Hypothalamus (tissue), 51 donors: Measurements from ENCODE around the gene PATL2.
"Not testable (repeated sequence)": the region's sequence is repeated elsewhere in the genome, so short reads cannot be mapped to it uniquely, and the experiment has no call there.

ENCODE experiments used
- DNase-seq, 51 donors: peaks; one replicate each; lab custom pipeline; 2025; lab: John Stamatoyannopoulos, UW

The PATL2 gene

DNA sequence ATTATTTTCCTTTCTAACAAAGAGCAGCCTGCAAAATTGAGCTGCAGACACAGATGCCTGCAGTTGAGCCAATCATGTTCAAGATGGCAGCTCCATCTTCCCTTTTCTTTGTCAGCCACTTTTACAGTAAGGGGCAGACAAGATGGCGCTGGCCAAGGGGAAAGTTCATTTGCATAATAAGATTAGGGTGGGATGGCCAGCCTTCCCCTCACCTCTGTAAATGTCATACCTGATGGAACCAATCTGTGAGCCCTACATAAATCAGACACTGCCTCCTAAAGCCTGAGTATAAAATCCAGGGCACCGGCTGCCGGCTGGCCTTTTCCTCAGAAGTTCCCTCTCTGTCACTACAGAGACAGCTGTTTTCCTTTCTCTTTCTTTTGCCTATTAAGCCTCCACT lies 15.8 kb downstream of the PATL2 start:
- DNase-seq: no peak

DNA sequence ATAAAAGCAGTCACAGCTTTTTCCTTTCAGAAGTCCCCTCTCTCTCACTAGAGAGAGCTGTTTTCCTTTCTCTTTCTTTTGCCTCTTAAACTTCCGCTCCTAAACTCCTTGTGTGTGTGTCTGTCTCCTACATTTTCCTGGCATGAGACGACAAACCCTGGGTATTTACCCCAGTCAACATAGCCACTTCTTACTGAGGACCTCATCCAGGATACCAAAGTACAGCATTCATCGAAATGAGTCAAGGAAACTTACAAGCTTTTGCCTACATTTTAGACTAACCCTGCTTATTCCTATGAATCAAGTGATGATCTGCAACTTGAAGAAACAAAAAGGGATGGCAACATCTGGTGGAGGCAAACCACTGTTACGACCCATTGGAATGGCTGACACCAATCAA lies 16.7 kb downstream of the PATL2 start:
- DNase-seq: no peak

DNA sequence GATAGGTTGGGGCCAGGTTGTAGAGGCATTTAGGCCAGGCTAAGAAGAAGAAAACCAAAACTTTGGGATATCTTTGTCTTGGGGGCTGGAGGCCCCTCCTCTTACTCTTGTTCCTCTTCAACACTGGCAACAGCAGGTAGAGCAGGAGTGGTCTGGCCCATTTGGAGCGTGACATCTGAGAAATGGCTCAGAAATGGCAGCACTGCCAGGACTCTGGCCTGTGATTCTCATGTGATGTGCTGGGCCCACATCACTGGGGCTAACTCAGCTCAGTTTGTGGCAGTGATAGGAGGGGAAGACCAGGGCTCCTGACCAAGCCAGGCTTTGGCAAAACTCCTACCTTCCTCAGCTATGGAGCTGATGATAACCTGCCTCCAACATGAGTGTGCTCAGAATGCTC lies 18.5 kb downstream of the PATL2 start:
- DNase-seq: no peak

DNA sequence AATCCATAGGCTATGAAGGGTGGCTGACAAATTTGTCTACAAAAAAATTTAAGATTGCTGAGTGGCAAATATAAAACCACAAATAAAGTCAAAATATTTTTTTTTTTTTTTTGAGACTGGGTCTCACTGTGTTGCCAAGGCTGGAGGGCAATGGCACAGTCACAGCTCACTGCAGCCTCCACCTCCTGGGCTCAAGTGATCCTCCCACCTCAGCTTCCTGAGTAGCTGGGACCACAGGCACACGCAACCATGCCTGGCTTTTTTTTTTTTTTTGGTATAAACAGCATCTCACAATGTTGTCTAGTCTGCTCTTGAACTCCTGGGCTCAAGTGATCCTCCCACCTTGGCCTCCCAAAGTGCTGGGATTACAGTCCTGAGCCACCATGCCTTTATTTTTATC lies 20.9 kb downstream of the PATL2 start:
- DNase-seq: not testable (repeated sequence)

DNA sequence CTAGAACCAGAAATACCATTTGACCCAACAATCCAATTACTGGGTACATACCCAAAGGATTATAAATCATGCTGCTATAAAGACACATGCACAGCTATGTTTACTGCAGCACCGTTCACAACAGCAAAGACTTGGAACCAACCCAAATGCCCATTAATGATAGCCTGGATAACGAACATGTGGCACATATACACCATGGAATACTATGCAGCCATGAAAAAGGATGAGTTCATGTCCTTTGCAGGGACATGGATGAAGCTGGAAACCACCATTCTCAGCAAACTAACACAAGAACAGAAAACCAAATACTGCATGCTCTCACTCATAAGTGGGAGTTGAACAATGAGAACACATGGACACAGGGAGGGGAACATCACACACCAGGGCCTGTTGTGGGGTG lies 21.8 kb downstream of the PATL2 start:
- DNase-seq: not testable (repeated sequence)

DNA sequence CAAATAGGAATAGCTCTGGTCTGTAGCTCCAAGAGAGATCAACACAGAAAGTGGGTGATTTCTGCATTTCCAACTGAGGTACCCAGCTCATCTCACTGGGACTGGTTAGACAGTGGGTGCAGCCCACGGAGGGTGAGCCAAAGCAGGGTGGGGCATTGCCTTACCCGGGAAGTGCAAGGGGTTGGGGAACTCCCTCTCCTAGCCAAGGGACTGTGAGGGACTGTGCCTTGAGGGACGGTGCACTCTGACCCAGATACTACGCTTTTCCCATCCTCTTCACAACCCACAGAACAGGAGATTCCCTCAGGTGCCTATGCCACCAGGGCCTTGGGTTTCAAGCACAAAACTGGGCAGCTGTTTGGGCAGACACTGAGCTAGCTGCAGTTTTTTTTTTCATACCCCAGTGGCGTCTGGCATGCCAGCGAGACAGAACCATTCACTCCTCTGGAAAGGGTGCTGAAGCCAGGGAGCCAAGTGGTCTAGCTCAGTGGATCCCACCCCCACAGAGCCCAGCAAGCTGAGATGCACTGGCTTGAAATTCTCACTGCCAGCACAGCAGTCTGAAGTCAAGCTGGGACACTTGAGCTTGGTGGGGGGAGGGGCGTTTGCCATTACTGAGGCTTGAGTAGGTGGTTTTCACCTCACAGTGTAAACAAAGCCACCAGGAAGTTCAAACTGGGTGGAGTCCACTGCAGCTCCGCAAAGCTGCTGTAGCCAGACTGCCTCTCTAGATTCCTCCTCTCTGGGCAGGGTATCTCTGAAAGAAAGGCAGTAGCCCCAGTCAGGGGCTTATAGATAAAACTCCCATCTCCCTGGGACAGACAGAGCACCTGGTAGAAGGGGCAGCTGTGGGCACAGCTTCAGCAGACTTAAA lies 28.1 kb downstream of the PATL2 start:
- not testable (repeated sequence) for DNase-seq

DNA sequence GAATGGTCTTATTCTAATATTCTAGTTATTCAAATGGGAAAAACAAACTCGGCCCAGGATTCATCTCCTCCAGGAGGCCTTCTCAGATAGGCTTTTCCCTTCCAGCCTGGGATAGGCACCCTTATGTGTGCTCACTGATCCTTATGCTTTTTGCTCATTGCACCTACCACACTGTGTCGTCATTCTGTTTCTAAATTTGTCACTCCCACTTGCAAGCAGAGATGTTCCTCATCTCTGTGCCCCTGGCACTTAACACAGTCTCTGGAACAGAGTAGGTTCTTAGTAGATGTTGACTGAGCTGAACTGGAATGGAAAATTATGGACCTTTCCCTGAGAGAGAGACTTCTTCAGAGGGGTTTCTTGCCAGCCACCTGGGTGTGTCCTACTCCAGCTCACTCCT lies 28.9 kb downstream of the PATL2 start:
- no peak for DNase-seq

DNA sequence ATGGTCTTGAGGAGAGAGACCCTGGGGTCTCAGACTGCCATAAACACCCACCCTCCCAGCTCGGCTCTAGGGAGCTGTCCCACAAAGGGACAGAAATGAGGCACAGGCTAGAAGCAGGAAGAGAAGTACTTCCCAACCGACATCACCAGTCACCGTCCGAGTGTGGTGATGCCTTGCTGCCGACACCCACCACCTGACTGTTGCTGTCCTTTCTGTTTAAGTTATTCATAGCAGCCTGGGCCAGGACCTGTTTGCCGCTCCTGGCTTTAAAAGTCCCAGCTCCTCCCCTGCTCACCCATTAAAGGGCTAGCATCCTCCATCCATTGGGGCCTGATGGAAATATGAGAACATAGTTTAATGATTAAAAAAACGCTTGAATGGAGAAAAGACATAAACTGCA lies 34.4 kb downstream of the PATL2 start:
- DNase-seq: no peak

DNA sequence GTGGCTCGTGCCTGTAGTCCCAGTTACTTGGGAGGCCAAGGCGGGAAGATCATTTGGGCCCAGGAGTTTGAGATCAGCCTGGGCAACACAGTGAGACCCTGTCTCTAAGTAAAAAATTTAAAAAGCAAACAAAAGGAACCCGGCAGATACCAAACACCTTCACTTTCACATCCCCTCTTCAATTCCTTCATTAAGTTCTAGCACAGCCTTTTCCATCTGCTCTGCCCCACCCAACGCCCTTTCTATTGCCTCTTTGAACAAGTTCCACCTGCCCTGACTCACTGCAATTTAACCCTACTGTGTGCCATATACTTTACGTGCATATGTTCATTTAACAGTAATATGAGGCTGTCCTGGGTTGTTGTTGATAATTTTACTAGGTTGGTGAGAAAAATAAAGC lies 35.2 kb downstream of the PATL2 start:
- no peak for DNase-seq

DNA sequence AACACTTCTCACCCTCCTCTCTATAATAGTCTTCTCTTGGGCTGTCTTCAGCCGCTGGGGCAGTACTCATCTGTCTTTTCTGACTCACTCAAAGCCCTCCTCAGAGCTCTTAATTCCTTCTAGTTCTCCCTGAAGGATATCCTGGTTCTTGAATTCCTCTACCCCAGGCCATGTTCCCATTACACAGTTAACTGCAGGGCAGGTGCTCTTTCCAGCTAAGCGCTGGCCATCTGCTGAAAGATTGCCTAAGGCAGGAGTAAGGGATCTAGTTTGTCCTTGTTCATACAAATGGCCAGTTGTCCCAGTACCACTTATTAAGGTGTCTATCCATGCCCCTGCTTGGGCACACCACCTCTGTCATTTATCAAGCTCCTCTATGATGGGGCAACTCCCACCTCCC lies 37.5 kb downstream of the PATL2 start:
- DNase-seq: no peak

DNA sequence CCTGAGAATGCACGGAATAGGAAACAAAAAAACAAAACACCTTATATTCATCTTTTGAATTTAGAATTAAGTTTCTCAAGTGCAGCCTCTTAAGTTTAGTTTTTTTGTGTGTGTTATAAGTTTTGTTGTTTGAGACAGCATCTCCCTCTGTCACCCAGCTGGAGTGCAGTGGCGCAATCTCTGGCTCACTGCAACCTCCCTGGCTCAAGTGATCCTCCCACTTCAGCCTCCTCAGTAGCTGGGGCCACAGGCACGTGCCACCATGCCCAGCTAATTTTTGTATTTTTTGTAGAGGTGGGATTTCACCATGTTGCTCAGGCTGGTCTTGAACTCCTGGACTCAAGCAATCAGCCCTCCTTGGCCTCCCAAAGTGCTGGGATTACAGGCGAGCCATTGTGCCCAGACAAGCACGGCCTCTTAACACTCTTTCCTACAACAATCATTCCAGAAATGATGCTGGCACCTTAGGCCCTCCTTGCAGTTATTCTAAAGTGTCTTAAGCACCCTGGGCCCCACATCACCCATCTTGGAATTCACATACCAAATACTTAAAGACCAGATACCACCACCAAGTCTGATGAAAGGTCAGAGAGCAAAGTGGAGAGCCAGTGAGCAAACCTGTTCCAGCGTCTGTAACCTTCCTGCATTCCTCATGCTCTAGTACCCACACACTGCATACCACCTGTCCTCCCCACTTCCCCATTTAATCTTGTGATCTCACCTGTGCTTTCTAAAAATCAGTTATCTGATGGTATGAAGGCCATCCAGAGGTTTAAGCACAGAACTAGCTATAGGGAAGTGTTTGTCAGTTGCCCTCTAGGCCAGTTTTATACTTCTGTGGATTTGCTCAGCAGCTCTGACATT lies 40.8 kb downstream of the PATL2 start:
- no peak for DNase-seq

DNA sequence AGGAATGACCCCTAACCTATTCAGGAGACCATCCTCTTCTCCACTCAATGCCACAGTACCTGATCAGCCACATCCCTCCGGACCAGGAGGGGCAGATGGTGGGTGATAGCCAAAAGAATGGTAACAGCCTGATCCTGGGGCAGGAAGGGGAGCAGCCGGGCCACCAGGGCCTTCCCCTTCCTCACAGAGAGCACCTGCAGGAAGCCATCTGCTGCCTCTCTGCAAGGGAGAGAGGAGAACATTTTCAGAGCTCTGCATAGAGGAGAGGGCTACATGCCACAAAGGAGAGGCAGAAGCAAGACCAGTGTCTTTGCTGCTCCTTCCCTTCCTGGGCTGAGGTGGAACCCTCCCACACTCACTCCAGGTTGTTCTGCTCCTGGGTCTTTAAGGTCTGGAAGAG lies 42.2 kb downstream of the PATL2 start:
- no peak for DNase-seq

DNA sequence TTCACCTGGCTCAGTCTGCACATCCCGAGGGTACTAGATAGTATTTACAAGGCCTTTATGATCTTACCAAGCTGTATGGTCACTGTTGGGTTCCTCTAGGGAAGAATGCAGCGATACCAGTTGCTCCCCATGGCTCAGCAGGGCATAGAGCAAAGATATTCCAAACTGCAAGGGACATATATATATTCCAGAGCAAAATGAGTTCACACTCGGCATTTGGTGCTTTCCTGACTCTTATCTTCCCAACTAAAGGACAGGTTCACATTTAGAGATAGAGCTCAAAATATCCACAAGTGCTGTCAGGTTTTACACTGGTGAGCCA lies 44.1 kb downstream of the PATL2 start:
- DNase-seq: peak in 1 of 51 donors; percentile 8

DNA sequence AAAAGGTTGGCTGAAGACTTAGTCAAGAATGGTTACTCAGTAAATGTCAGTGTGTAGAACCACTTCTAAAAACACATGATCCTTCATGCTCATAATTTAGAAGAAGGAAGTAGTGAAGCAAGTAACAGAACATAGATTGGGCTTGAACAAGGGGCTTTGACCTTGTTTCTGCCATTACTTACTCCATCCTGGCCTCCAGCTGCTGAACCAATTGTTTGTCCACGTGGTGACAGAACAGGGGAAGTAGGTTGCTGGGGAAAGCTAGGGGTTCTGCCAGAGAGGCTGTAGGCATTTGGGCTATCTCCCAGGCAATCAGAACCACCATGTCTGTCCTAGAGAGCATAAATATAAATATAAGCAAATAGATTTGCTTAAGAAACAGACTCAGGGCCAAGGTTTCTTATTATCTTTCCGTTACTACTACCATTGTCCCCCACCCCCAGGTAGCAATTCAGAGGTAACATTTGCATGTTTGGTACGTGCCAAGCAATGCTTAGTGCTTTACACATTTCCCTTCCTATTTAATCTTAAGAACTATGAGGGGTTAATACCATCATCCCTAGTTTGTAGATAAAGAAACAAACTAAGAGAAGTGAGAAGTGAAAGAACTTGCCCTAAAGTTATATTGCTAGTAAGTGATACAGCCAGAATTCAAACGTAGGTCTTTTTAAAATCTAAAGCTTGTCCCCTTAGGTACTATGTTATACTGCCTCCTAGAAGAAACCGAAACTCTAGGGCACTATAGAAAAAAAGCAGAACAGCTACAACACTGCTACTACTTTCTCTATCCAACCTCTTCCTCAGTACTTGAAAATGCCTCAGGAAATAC lies 44.7 kb downstream of the PATL2 start:
- no peak for DNase-seq

DNA sequence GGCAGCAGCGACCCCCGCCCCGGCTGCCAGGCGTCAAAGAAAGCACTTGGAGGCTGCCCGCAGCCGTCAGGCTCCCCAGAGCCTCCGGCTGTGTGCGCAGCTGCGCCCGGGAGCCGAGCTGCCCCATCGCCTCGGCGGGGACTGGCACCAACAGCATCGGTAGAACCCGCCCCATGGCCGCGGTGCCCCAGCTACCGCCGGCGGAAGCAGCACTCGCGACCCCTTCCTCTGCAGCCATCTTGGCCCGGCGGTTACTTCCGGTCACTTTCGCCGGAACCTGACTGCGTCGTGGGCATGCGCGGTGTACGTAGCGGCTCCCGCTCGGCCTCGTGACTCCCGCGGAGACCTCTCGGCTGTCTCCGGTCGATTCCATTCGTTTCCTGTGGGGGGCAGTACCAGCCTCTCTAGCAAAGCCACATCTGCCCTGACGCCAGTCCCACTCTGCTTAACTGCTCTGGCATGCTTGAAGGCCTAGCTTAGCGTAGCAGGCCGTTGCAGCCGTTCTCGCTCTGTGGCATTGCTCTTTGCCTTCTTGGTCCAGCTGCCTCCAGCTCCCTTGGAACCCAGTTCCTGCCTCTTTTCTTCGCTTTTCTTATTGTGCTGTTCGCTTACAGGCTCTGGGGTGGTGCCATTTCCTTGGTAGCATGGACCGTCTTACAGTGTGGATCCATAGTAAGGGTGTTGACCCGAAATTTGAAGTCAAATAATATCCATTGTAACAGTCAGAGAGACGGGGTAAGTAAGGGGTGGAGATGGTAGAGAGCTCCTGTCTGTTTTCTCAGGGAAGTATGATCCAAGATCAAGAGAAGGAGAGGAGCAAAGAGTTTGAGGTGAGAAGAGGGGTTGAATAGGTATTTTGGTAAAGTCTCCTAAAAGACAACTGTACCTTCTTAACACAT lies 47.5 kb downstream of the PATL2 start, which contains the start of gene SPG11:
SPG11 (minus strand) TSS at position 253 of the 899 bp plus-strand sequence; CDS start at position 238, 15 bp downstream.
- DNase-seq: peak; percentile 72 to 99 (median 94)

DNA sequence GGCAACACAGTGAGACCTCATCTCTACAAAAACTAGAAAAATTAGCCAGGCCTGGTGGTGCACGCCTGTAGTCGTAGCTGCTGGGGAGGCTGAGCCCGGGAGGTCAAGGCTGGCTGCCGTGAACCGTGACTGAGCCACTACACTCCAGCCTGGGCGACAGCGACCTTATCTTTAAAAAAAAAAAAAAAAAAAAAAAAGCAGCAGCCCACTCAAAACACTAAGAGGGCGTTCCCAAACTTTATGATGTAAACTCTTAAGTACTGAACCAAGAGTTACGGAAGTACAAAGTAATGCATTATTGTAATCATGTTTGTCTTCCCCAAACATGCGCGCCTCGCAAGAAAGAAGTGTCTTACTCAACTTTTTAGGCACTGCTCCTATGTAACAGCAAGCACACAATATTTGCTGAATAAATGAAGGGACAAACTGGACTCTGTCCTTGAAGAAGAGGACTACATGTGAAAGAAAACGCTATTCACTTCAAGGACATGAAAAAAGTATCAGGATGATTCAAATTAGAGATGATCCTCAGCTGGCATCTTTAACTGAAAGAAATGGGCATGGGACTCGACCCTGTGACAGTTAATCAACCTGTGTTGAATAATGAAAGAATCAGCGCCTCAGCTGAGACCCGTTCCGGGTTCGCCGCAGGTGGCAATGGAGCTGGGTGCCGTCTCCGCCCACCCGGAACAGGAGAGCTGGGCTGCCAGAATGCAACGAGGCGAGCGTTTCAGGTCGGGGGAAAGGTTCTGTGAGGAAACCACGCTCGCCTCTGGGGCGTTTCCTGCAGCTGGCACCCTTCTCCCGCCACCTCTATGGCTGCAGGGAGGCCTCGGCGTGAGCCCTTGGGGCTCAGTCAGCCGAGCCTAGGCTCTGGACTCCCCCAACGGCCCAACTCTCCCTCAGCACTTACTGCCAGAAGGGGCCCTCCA lies 48.4 kb downstream of the PATL2 start:
- peak in 32 of 51 donors; percentile 18 to 68 (median 49) for DNase-seq

DNA sequence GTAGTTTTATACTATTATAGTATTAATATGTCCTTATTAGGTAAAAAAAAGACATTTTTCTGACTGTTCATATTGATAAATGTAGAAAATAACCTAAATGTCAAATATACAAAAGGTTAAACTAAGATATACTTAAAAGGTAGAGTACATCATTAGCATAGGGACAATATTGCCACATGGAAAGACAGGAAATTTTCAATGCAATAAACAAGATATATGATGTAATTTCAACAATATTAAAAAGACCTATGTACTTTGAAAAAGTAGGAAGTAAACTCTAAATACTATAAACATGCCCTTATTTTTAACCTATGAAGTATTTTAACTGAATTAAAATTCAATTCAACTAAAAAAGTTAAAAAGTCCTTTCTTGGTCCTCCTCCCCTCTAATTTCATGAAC lies 49.5 kb downstream of the PATL2 start:
- no peak for DNase-seq

DNA sequence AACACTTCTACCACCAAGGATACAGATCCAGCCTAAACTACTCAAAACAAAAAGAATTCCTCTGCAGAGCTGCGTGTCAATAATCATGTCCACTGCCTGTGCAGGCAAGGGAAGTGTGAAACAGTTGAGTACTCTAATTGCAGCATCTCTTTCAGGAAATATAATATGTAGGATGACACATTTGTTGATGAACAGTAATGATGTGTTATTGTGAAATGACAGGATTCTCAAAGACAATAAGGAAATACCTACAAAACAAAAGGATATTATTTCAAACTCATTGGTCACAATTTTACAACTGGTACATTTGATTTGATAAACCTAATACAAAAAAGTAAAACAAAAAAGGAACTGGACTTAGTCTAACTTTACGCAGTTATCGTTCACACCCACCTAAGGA lies 52.1 kb downstream of the PATL2 start:
- no peak for DNase-seq

DNA sequence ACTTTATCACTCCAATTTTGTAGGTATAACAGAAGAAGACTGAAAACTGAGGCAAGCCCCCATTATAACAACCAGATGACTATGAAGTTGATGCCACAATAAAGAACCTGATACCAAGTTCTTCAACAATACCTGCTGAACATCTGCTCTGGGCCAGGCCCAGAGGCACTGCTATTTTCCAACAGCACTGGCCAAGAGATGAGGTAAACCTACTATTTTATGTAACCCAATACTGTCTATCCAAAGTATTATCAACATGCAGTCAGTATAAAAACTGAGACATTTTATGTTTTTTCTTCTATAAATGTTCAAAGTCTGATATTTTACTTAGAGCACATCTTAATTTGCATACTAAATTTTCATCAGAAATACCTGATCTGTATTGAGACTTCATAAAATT lies 53.7 kb downstream of the PATL2 start:
- no peak for DNase-seq
